IMR-90 (cell line): ENCODE results near the gene BTBD2. TPM values are rescaled to one million over a fixed set of nuclear protein-coding genes. Genes with fewer than 3 reads are reported as not detected.
"Not testable (repeated sequence)": the region's sequence is repeated elsewhere in the genome, so short reads cannot be mapped to it uniquely, and the experiment has no call there.

ENCODE experiments used
- ATAC-seq: fragments of 200-7000 bp; cut with Tn5 transposase; 2 replicates; pipeline ENCODE4 v1.9.1; 2020; ENCODE audit warnings: low read depth, mild to moderate bottlenecking, moderate library complexity
- BruUV-seq: library from RNA; stranded (reverse); fragments of 400-500 nt; replicated peaks from 2 replicates; lab custom pipeline; 2021; lab: Mats Ljungman, UMichigan
- CTCF ChIA-PET: fragments of 300-600 bp; formaldehyde crosslinking; extraction: SDS; loops from one replicate; lab custom pipeline; 2021; ENCODE audit warnings: antibody characterized with exemption; lab: Yijun Ruan, JAX
- POLR2A ChIA-PET: fragments of 300-600 bp; sonication (Branson Sonifier 250); formaldehyde crosslinking; loops from one replicate; lab custom pipeline; 2022; ENCODE audit warnings: antibody characterized with exemption; ENCODE audit not compliant: unreplicated experiment; lab: Charles Lee
- DNase-seq: peaks from one replicate; pipeline ENCODE4 v3.0.0; 2013
- H2AFZ ChIP-seq: replicated peaks from 2 replicates; pipeline ENCODE3; 2013; ENCODE audit warnings: low read length, mild to moderate bottlenecking; ENCODE audit not compliant: poor library complexity
- H2AK5ac ChIP-seq: 2 replicates; pipeline ENCODE4 v1.6.1; 2013; ENCODE audit warnings: low read depth, low read length, inconsistent platforms
- H2AK9ac ChIP-seq: replicated peaks from 2 replicates; pipeline ENCODE3; 2013; ENCODE audit warnings: mild to moderate bottlenecking, low read depth, low read length, moderate library complexity; ENCODE audit not compliant: poor library complexity
- H2BK120ac ChIP-seq: 2 replicates; pipeline ENCODE4 v1.6.1; 2013; ENCODE audit warnings: low read depth, low read length, inconsistent platforms
- H2BK15ac ChIP-seq: 3 replicates; pipeline ENCODE4 v1.6.1; 2013; ENCODE audit warnings: low read depth, low read length, inconsistent platforms
- H2BK20ac ChIP-seq: 2 replicates; pipeline ENCODE4 v1.6.1; 2013; ENCODE audit warnings: low read depth, mild to moderate bottlenecking, inconsistent platforms, low read length, moderate library complexity
- H2BK5ac ChIP-seq: 2 replicates; pipeline ENCODE4 v1.6.1; 2013; ENCODE audit warnings: mild to moderate bottlenecking, low read depth, low read length, inconsistent platforms; ENCODE audit not compliant: poor library complexity, severe bottlenecking
- H3K14ac ChIP-seq: replicated peaks from 2 replicates; pipeline ENCODE4 v1.6.1; 2013; ENCODE audit warnings: low read depth, low read length, inconsistent platforms
- H3K18ac ChIP-seq: 2 replicates; pipeline ENCODE4 v1.6.1; 2013; ENCODE audit warnings: low read depth, low read length, control low read depth
- H3K23ac ChIP-seq: 2 replicates; pipeline ENCODE4 v1.6.1; 2013; ENCODE audit warnings: low read depth, low read length, inconsistent platforms
- H3K27ac ChIP-seq: 2 replicates; pipeline ENCODE4 v1.5.1; 2013; ENCODE audit warnings: mild to moderate bottlenecking, control low read depth, low read length; ENCODE audit not compliant: insufficient read depth
- H3K27me3 ChIP-seq: 2 replicates; pipeline ENCODE4 v1.6.1; 2013; ENCODE audit warnings: low read length; ENCODE audit not compliant: control insufficient read depth, insufficient read depth
- H3K36me3 ChIP-seq: 2 replicates; pipeline ENCODE4 v1.6.1; 2013; ENCODE audit warnings: low read length, mixed read lengths; ENCODE audit not compliant: control insufficient read depth, insufficient read depth
- H3K4ac ChIP-seq: 2 replicates; pipeline ENCODE4 v1.6.1; 2013; ENCODE audit warnings: low read depth, low read length, inconsistent platforms
- H3K4me1 ChIP-seq: 2 replicates; pipeline ENCODE4 v1.6.1; 2013; ENCODE audit warnings: low read length, mixed read lengths; ENCODE audit not compliant: control insufficient read depth, insufficient read depth
- H3K4me2 ChIP-seq: 2 replicates; pipeline ENCODE4 v1.6.1; 2013; ENCODE audit warnings: low read depth, mild to moderate bottlenecking, control low read depth, low read length, moderate library complexity
- H3K4me3 ChIP-seq: 2 replicates; pipeline ENCODE4 v1.5.1; 2013; ENCODE audit warnings: low read depth, mild to moderate bottlenecking, control low read depth, low read length, moderate library complexity; ENCODE audit not compliant: insufficient read depth
- H3K56ac ChIP-seq: 2 replicates; pipeline ENCODE4 v1.6.1; 2013; ENCODE audit warnings: low read length, inconsistent platforms; ENCODE audit not compliant: insufficient read depth; ENCODE audit errors: extremely low read depth
- H3K79me1 ChIP-seq, 2 experiments: 2 replicates each; pipeline ENCODE4 v1.6.1; 2013; ENCODE audit warnings: low read length in 2 of 2, inconsistent platforms in 1 of 2, low read depth in 1 of 2
- H3K9ac ChIP-seq: 2 replicates; pipeline ENCODE4 v1.6.1; 2013; ENCODE audit warnings: low read depth, low read length, control low read depth
- H3K9me1 ChIP-seq: 2 replicates; pipeline ENCODE4 v1.6.1; 2013; ENCODE audit warnings: low read length, inconsistent platforms; ENCODE audit not compliant: insufficient read depth
- H3K9me3 ChIP-seq: 2 replicates; pipeline ENCODE4 v1.6.1; 2013; ENCODE audit warnings: low read length; ENCODE audit not compliant: control insufficient read depth, insufficient read depth
- H4K20me1 ChIP-seq: 2 replicates; pipeline ENCODE4 v1.6.1; 2013; ENCODE audit warnings: low read length, inconsistent platforms; ENCODE audit not compliant: insufficient read depth
- H4K5ac ChIP-seq: 2 replicates; pipeline ENCODE4 v1.6.1; 2013; ENCODE audit warnings: mild to moderate bottlenecking, low read depth, low read length, control low read depth
- H4K8ac ChIP-seq, 2 experiments: 2 replicates each; pipeline ENCODE4 v1.6.1; 2013; ENCODE audit warnings: low read depth in 2 of 2, low read length in 2 of 2, control low read depth in 1 of 2, inconsistent platforms in 1 of 2
- H4K91ac ChIP-seq: 2 replicates; pipeline ENCODE4 v1.6.1; 2013; ENCODE audit warnings: low read depth, low read length, inconsistent platforms; ENCODE audit not compliant: insufficient read depth
- CHD1 ChIP-seq: IDR thresholded peaks from 2 replicates; pipeline ENCODE4 v1.6.1; 2012; ENCODE audit warnings: low read depth, low read length, improper control_type of control experiment
- MAFK ChIP-seq: IDR thresholded peaks from 2 replicates; pipeline ENCODE4 v1.6.1; 2012; ENCODE audit warnings: low read depth, low read length, improper control_type of control experiment
- RAD21 ChIP-seq: IDR thresholded peaks from 2 replicates; pipeline ENCODE4 v1.6.1; 2012; ENCODE audit warnings: low read length, improper control_type of control experiment
- RCOR1 ChIP-seq: IDR thresholded peaks from 2 replicates; pipeline ENCODE4 v1.6.1; 2012; ENCODE audit warnings: mild to moderate bottlenecking, low read length, improper control_type of control experiment; ENCODE audit not compliant: insufficient replicate concordance
- SMC3 ChIP-seq: fragments of 150-350 bp; IDR thresholded peaks from 2 replicates; pipeline ENCODE4 v1.6.1; 2016; ENCODE audit warnings: low read depth, mild to moderate bottlenecking, antibody characterized with exemption, low read length, moderate library complexity
- WGBS, 2 experiments: methylation state at CpG; one replicate each; pipeline versions ENCODE4 v1.1.5 to v1.1.7; 2013; ENCODE audit warnings: missing lambda C conversion rate in 2 of 2; ENCODE audit not compliant: insufficient read length in 1 of 2; ENCODE audit errors: extremely low coverage in 2 of 2; 5-methylcytosine and 5-hydroxymethylcytosine counted together
- dilution Hi-C: fragments of 300-500 bp; cut with HindIII; formaldehyde crosslinking; loops from one replicate; pipeline ENCODE4 v1.14.3; 2018; ENCODE audit warnings: low sequenced_read_pairs; ENCODE audit not compliant: unreplicated experiment
- in situ Hi-C: fragments of 300-500 bp; cut with MboI; formaldehyde crosslinking; loops from 3 replicates; pipeline ENCODE4 v1.14.3; 2019; ENCODE audit warnings: low sequenced_read_pairs, inconsistent platforms, mixed read lengths
- intact Hi-C: fragments of 100-400 bp; cut with micrococcal nuclease; formaldehyde crosslinking; loops from 2 replicates; pipeline ENCODE4 v1.10.0; 2022
- polyA plus RNA-seq, 3 experiments: library from polyadenylated mRNA; depleted of rRNA; stranded (reverse); fragments of >200 nt; gene quantifications; 2 replicates each; pipeline ENCODE4 v1.2.3, GENCODE V29; 2012; ENCODE audit warnings: low replicate concordance in 1 of 3
- total RNA-seq: library from RNA; depleted of rRNA; stranded (reverse); fragments of >200 nt; gene quantifications from 2 replicates; pipeline ENCODE4 v1.2.3, GENCODE V29; 2012

BTBD2 gene
- total and polyA plus RNA-seq, 2 of the 4 experiments (the other 2 are of a cell fraction), result 24.4 to 65.7 TPM

DNA sequence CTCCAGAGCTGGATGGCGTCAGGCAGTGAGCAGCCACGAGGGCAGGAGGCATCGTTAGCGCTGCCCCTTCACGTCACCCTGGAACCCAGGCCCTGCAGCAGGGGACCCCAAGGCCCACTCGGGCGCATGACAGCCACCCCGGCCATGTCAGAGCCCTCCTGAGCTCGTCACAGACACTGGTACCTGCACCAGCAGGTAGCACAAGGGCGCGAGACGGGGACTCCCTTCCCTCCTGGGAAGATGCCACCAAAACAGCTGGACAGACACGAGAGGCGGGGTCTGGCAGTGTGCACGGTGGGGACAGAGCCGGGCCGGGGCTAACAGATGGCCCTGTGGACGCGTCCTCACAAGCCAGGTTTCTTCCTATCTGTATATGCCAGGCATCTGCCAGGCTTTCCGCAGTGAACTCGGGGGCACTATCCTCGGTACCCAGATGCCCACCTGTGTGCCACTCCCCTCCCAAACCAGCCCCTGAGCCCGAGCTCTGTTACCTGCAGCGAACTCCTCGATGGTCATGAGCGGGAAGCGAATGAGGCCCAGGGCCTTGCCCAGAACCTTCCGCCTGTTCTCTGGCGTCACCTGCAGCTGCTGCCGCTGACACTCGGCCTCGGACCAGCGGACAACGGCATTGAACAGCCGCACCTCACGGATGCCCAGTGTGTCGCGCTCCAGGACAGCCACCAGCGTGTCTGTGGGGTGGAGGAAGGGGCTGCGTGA lies 25.8 kb downstream of the BTBD2 start (continued):
- TF ChIP-seq SMC3, result no peak
- no peak for TF ChIP-seq MAFK
- no peak for TF ChIP-seq CHD1
- TF ChIP-seq RAD21, result no peak
- no peak for TF ChIP-seq RCOR1

DNA sequence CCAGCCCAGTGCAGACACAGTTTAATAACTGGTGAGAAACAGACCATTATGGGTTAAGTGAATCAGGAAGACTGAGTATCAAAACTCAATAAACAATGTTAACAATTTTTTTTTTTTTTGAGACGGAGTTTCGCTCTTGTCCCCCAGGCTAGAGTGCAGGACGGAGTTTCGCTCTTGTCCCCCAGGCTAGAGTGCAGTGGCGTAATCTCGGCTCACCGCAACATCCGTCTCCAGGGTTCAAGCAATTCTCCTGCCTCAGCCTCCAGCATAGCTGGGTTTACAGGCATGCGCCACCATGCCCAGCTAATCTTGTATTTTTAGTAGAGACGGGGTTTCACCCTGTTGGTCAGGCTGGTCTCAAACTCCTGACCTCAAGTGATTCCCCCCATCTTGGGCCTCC lies 27.1 kb downstream of the BTBD2 start:
- H3K56ac ChIP-seq, H3K14ac ChIP-seq, intact Hi-C loops, H4K8ac ChIP-seq, H2BK5ac ChIP-seq, H2AK5ac ChIP-seq, H4K5ac ChIP-seq, POLR2A ChIA-PET, H3K27me3 ChIP-seq, H4K91ac ChIP-seq, H2BK15ac ChIP-seq, H3K9me3 ChIP-seq, in situ Hi-C loops, ATAC-seq, dilution Hi-C loops, H3K4me3 ChIP-seq, H3K23ac ChIP-seq, H2BK20ac ChIP-seq, H3K27ac ChIP-seq, H3K9me1 ChIP-seq, H3K9ac ChIP-seq, CTCF ChIA-PET, H2AK9ac ChIP-seq, BruUV-seq, H3K79me1 ChIP-seq, H2AFZ ChIP-seq, H2BK120ac ChIP-seq, DNase-seq, H3K4me1 ChIP-seq, H3K4ac ChIP-seq, H3K4me2 ChIP-seq, H3K18ac ChIP-seq: not testable (repeated sequence)
- Histone ChIP-seq H4K20me1 (peaks cover 11% of the 10 kb centered on the region), H3K36me3 (peaks cover 61% of the 10 kb centered on the region)
- WGBS, 2 experiments, result 95% methylated on average over 4 of the region's 10 CpGs; no CpG with 5 or more reads in 1 of the 2 experiments
